ENCODE data around the gene MCM3AP.

Gene MCM3AP

DNA sequence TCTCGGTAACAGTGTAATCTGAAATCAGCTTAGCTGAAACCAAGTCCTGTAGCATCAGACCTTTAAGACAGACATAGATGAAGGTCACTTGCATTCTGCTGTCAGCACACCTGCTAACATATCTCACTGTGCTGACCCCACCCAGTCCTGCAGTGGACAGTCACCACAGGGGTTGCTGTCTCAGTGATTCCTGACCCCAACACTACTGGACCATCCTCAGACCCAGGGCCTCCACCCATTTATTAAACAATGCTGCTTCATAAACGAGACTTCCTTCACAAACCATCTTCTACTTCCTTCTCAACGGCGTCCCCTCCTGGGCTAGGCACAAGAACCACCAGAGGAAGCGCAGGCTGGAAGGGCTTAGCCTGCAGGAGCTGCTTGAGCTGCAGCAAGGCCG is 39.1 kb downstream of the MCM3AP start:
- Histone ChIP-seq H3K4me2 (ENCODE audit: low read length) (no peak overlapping the region), H3K27ac (ENCODE audit: low read depth, low read length, poor library complexity, severe bottlenecking) (no peak overlapping the region), H3K79me2 (ENCODE audit: insufficient read depth, low read length) (no peaks in the 10 kb centered on the region), H3K4me1 (ENCODE audit: insufficient read depth, low read length, severe bottlenecking) (peaks cover 24% of the 10 kb centered on the region), H3K4me3 (ENCODE audit: low read depth, low read length, poor library complexity, severe bottlenecking) (no peak overlapping the region), H3K27me3 (ENCODE audit: insufficient read depth, low read length) (no peaks in the 10 kb centered on the region), H3K9ac (ENCODE audit: low read length) (no peak overlapping the region), H2AFZ (ENCODE audit: low read length) (no peak overlapping the region), H3K36me3 (ENCODE audit: insufficient read depth, low read length) (peaks cover 97% of the 10 kb centered on the region), H3F3A (ENCODE audit: insufficient read depth, low read length) (no peaks in the 10 kb centered on the region), H3K9me2 (ENCODE audit: low read depth, low read length) (no peaks in the 10 kb centered on the region), H3K9me3 (ENCODE audit: low read length) (no peaks in the 10 kb centered on the region), H4K20me1 (ENCODE audit: insufficient read depth, low read length) (no peaks in the 10 kb centered on the region)
- TF ChIP-seq EZH2 (IDR thresholded peaks at IDR 0.05; ENCODE audit: borderline replicate concordance, low read length), result no peak
- TF ChIP-seq, protein P1, sequence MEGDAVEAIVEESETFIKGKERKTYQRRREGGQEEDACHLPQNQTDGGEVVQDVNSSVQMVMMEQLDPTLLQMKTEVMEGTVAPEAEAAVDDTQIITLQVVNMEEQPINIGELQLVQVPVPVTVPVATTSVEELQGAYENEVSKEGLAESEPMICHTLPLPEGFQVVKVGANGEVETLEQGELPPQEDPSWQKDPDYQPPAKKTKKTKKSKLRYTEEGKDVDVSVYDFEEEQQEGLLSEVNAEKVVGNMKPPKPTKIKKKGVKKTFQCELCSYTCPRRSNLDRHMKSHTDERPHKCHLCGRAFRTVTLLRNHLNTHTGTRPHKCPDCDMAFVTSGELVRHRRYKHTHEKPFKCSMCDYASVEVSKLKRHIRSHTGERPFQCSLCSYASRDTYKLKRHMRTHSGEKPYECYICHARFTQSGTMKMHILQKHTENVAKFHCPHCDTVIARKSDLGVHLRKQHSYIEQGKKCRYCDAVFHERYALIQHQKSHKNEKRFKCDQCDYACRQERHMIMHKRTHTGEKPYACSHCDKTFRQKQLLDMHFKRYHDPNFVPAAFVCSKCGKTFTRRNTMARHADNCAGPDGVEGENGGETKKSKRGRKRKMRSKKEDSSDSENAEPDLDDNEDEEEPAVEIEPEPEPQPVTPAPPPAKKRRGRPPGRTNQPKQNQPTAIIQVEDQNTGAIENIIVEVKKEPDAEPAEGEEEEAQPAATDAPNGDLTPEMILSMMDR (IDR thresholded peaks at IDR 0.05; ENCODE audit: low read length), result no peak; the same call in 1 of the 2 replicates

GRCh38 chr21:46245213-46245915 is 40.0 kb downstream of the MCM3AP start:
- no peak overlapping the region for H3K4me2 ChIP-seq (ENCODE audit: low read length)
- no peaks in the 10 kb centered on the region for H3K27me3 ChIP-seq (ENCODE audit: insufficient read depth, low read length)
- H3K9me3 ChIP-seq (ENCODE audit: low read length), result no peaks in the 10 kb centered on the region
- H4K20me1 ChIP-seq (ENCODE audit: insufficient read depth, low read length), result no peaks in the 10 kb centered on the region
- H3K9me2 ChIP-seq (ENCODE audit: low read depth, low read length), result no peaks in the 10 kb centered on the region
- no peaks in the 10 kb centered on the region for H3K79me2 ChIP-seq (ENCODE audit: insufficient read depth, low read length)
- H3F3A ChIP-seq (ENCODE audit: insufficient read depth, low read length), result no peaks in the 10 kb centered on the region
- peaks cover 14% of the 10 kb centered on the region for H3K4me1 ChIP-seq (ENCODE audit: insufficient read depth, low read length, severe bottlenecking)
- H2AFZ ChIP-seq (ENCODE audit: low read length), result no peak overlapping the region
- TF ChIP-seq EZH2 (IDR thresholded peaks at IDR 0.05; ENCODE audit: borderline replicate concordance, low read length), result no peak
- TF ChIP-seq, protein P1 (IDR thresholded peaks at IDR 0.05; ENCODE audit: low read length), result no peak
- H3K4me3 ChIP-seq (ENCODE audit: low read depth, low read length, poor library complexity, severe bottlenecking), result no peak overlapping the region
- no peak overlapping the region for H3K9ac ChIP-seq (ENCODE audit: low read length)
- H3K27ac ChIP-seq (ENCODE audit: low read depth, low read length, poor library complexity, severe bottlenecking), result no peak overlapping the region
- H3K36me3 ChIP-seq (ENCODE audit: insufficient read depth, low read length), result peaks cover 97% of the 10 kb centered on the region

GRCh38 chr21:46244602-46245001 is 40.8 kb downstream of the MCM3AP start:
- Histone ChIP-seq H2AFZ (ENCODE audit: low read length) (no peak overlapping the region), H3K4me3 (ENCODE audit: low read depth, low read length, poor library complexity, severe bottlenecking) (no peak overlapping the region), H3K9ac (ENCODE audit: low read length) (no peak overlapping the region), H3K9me2 (ENCODE audit: low read depth, low read length) (no peaks in the 10 kb centered on the region), H4K20me1 (ENCODE audit: insufficient read depth, low read length) (no peaks in the 10 kb centered on the region), H3K79me2 (ENCODE audit: insufficient read depth, low read length) (no peaks in the 10 kb centered on the region), H3K27me3 (ENCODE audit: insufficient read depth, low read length) (no peaks in the 10 kb centered on the region), H3K4me2 (ENCODE audit: low read length) (no peak overlapping the region), H3K4me1 (ENCODE audit: insufficient read depth, low read length, severe bottlenecking) (peaks cover 11% of the 10 kb centered on the region), H3F3A (ENCODE audit: insufficient read depth, low read length) (no peaks in the 10 kb centered on the region), H3K9me3 (ENCODE audit: low read length) (no peaks in the 10 kb centered on the region), H3K36me3 (ENCODE audit: insufficient read depth, low read length) (peaks cover 97% of the 10 kb centered on the region), H3K27ac (ENCODE audit: low read depth, low read length, poor library complexity, severe bottlenecking) (no peak overlapping the region)
- TF ChIP-seq EZH2 (IDR thresholded peaks at IDR 0.05; ENCODE audit: borderline replicate concordance, low read length), result no peak
- TF ChIP-seq, protein P1 (IDR thresholded peaks at IDR 0.05; ENCODE audit: low read length), result no peak

Data from OCI-LY1 (cell line).